IMR-90 (cell line): ENCODE results near the gene RGS9.

Experiments used
- CEBPB ChIP-seq: IDR thresholded peaks from 2 replicates; pipeline ENCODE4 v1.6.1; 2012; ENCODE audit warnings: low read depth, low read length, improper control_type of control experiment
- CTCF ChIP-seq: conservative IDR thresholded peaks from 2 replicates; pipeline ENCODE4 v1.5.1; 2012; ENCODE audit warnings: mild to moderate bottlenecking, low read depth, low read length, improper control_type of control experiment
- POLR2A ChIP-seq: IDR thresholded peaks from 2 replicates; pipeline ENCODE4 v1.6.1; 2012; ENCODE audit warnings: mild to moderate bottlenecking, low read depth, low read length
- SMC3 ChIP-seq: fragments of 150-350 bp; IDR thresholded peaks from 2 replicates; pipeline ENCODE4 v1.6.1; 2016; ENCODE audit warnings: low read depth, mild to moderate bottlenecking, antibody characterized with exemption, low read length, moderate library complexity

GRCh38 chr17:65156185-65156834, 19.1 kb downstream of the RGS9 start:
- TF ChIP-seq SMC3 = no peak
- TF ChIP-seq CEBPB = no peak
- no peak for TF ChIP-seq CTCF
- no peak for TF ChIP-seq POLR2A
